GM12878 (cell line): ENCODE results near the gene DDX31. TPM values are rescaled to one million over a fixed set of nuclear protein-coding genes. Genes with fewer than 3 reads are reported as not detected.

Source experiments
- BHLHE40 ChIP-seq, 2 experiments: fragments of 450-650 bp in 1 of 2; IDR thresholded peaks; 2 replicates each; pipeline ENCODE4 v1.6.1; 2011 to 2017; ENCODE audit warnings: low read depth in 2 of 2, borderline replicate concordance in 1 of 2, improper control_type of control experiment in 1 of 2, low read length in 1 of 2, mild to moderate bottlenecking in 1 of 2
- CUX1 ChIP-seq: IDR thresholded peaks from 2 replicates; pipeline ENCODE4 v1.6.1; 2012; ENCODE audit warnings: improper control_type of control experiment, low read depth, low read length; ENCODE audit not compliant: insufficient replicate concordance
- ETV6 ChIP-seq, 2 experiments: fragments of 450-650 bp in 1 of 2; IDR thresholded peaks in 1 of 2; conservative IDR thresholded peaks in 1 of 2; 2 replicates each; pipeline ENCODE4 v1.6.1; 2014; ENCODE audit warnings: antibody characterized with exemption in 1 of 2, borderline replicate concordance in 1 of 2, low read depth in 1 of 2, mild to moderate bottlenecking in 1 of 2, moderate library complexity in 1 of 2
- FOXM1 ChIP-seq: IDR thresholded peaks from 2 replicates; pipeline ENCODE4 v1.6.1; 2012; ENCODE audit warnings: low read depth, mild to moderate bottlenecking, inconsistent platforms, low read length, moderate library complexity
- GATAD2B ChIP-seq: fragments of 450-650 bp; conservative IDR thresholded peaks from 2 replicates; pipeline ENCODE4 v1.6.1; 2017; ENCODE audit warnings: low read depth, mild to moderate bottlenecking, moderate library complexity
- MEF2B ChIP-seq: fragments of 450-650 bp; IDR thresholded peaks from 2 replicates; pipeline ENCODE4 v1.6.1; 2018; ENCODE audit warnings: mild to moderate bottlenecking, moderate library complexity; ENCODE audit not compliant: partially characterized antibody, poor library complexity, severe bottlenecking
- MYB ChIP-seq: fragments of 150-350 bp; IDR thresholded peaks from 2 replicates; pipeline ENCODE4 v1.6.1; 2014; ENCODE audit warnings: mild to moderate bottlenecking, low read depth, low read length, borderline replicate concordance
- NFYB ChIP-seq: IDR thresholded peaks from 2 replicates; pipeline ENCODE4 v1.6.1; 2011; ENCODE audit warnings: low read depth, mild to moderate bottlenecking, low read length, improper control_type of control experiment, moderate library complexity; ENCODE audit not compliant: insufficient read depth
- NR2F1 ChIP-seq: fragments of 450-650 bp; conservative IDR thresholded peaks from 2 replicates; pipeline ENCODE4 v1.6.1; 2017; ENCODE audit warnings: mild to moderate bottlenecking
- NRF1 ChIP-seq: conservative IDR thresholded peaks from 2 replicates; pipeline ENCODE4 v1.6.1; 2011; ENCODE audit warnings: mild to moderate bottlenecking, low read depth, low read length, improper control_type of control experiment
- PAX5 ChIP-seq: IDR thresholded peaks from 2 replicates; pipeline ENCODE4 v1.6.1; 2011; ENCODE audit warnings: low read depth, low read length, borderline replicate concordance
- RBBP5 ChIP-seq: fragments of 200-600 bp; sonication (generic); conservative IDR thresholded peaks from 2 replicates; pipeline ENCODE4 v1.6.1; 2016
- RELB ChIP-seq: fragments of 450-650 bp; IDR thresholded peaks from 2 replicates; pipeline ENCODE4 v1.6.1; 2017; ENCODE audit warnings: low read depth, mild to moderate bottlenecking, moderate library complexity
- SIN3A ChIP-seq: IDR thresholded peaks from 2 replicates; pipeline ENCODE4 v1.6.1; 2012; ENCODE audit warnings: low read depth, low read length, improper control_type of control experiment
- TCF12 ChIP-seq: IDR thresholded peaks from 2 replicates; pipeline ENCODE4 v1.6.1; 2011; ENCODE audit warnings: low read depth, mild to moderate bottlenecking, low read length
- polyA plus RNA-seq, 11 experiments: library from polyadenylated mRNA; depleted of rRNA in 4 of 11; unstranded in 6 of 11; stranded (reverse) in 5 of 11; fragments of >200 nt; fragmentation: Nextera tagmentation in 4 of 11; fragmentation: Illumina TruSeq in 1 of 11; extraction: Ambion mirVana in 4 of 11; extraction: Trizol in 1 of 11; gene quantifications; 1 replicate in 1 of 11; 2 replicates in 10 of 11; pipeline versions ENCODE4 v1.2.1 to v1.2.3, GENCODE V29; 2011 to 2016; ENCODE audit warnings: inconsistent platforms in 2 of 11, missing spikeins in 2 of 11, low read depth in 1 of 11
- total RNA-seq, 4 experiments: library from RNA; depleted of rRNA in 3 of 4; stranded (reverse); fragments of >200 nt in 3 of 4; fragmentation: Illumina TruSeq in 1 of 4; extraction: Trizol in 1 of 4; gene quantifications; 2 replicates each; pipeline versions ENCODE4 v1.2.1 to v1.2.3, GENCODE V29; 2013 to 2021
- TF ChIP-seq, protein P1 (sequence below): fragments of 450-650 bp; IDR thresholded peaks from 2 replicates; pipeline ENCODE4 v1.6.1; 2018; ENCODE audit warnings: borderline replicate concordance, mild to moderate bottlenecking; ENCODE audit not compliant: partially characterized antibody
- TF ChIP-seq, protein P2 (sequence below): IDR thresholded peaks from 2 replicates; pipeline ENCODE4 v1.6.1; 2011; ENCODE audit warnings: borderline replicate concordance, low read depth, mild to moderate bottlenecking, moderate library complexity, mixed read lengths, low read length; ENCODE audit not compliant: insufficient read depth; ENCODE audit errors: extremely low read length

Gene DDX31
- total and polyA plus RNA-seq, 10 of the 15 experiments (the other 5 are each of a cell fraction or from before 2014, with no cell fraction given) = 12.1 to 30.8 (median 20.8) TPM

DNA sequence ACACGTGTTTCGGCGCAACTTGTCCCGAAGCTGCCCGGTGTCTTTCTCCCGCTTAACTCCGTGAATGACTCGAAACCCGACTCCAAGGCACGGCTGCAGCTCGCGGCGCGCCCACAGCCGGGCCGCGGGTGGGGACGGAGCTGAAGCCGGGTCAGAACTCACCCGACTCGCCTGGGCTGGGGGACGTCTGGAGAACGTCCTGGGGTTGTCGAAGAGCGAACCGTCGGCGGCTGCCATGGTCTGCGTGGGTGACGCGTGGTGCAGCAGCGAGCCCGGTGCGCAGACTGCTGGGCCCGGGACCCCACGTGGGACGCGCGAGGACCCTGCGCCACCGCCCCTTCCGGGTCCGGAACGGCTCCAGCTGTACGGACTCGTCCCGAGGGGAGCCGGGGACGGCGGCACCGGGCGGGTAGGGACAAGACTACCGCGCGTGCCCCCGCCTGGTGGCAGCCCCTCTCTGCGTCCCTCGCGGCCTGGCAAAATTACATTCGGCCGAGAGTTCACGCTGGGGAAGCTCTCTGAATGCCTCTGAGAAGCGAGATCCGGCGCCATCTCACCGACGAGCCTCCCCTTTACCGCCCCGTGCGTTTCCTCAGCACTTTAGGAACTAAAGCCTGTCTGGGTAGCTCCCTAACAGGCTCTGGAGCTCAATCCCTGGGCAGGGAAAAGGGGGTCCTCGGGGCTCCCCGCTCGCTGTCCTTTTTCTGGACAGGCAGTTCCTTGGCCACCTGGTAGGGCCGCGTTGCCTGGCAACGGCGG, at the start of gene DDX31 (continued):
- TF ChIP-seq BHLHE40 (IDR thresholded peaks at IDR 0.05; ENCODE audit: borderline replicate concordance in 1 of 2, low read depth in 2 of 2, low read length in 1 of 2) = peak; percentile 22 to 72; a peak in 1 of 4 replicates
- peak; percentile 87; the same call in 1 of the 2 replicates for TF ChIP-seq SIN3A
- 0 out of 2 replicates have a peak, but pooled peaks have one; percentile 13 for TF ChIP-seq NRF1
- peak; percentile 86; the same call in 1 of the 2 replicates for TF ChIP-seq RBBP5
- TF ChIP-seq NFYB = no peak
- TF ChIP-seq MYB = peak; percentile 64
- TF ChIP-seq RELB = peak; percentile 66
- 0 out of 2 replicates have a peak, but pooled peaks have one; percentile 20 for TF ChIP-seq NR2F1
- 0 out of 4 replicates have a peak, but pooled peaks of 1 of the 2 experiments have one; percentile 22 for TF ChIP-seq ETV6 (conservative IDR thresholded peaks at IDR 0.05 in 1 of 2, IDR thresholded peaks at IDR 0.05 in 1 of 2; ENCODE audit: borderline replicate concordance in 1 of 2, low read depth in 1 of 2)
- TF ChIP-seq FOXM1 = no peak
- TF ChIP-seq GATAD2B = peak; percentile 89
- peak; percentile 40 for TF ChIP-seq MEF2B
- TF ChIP-seq, protein P1, sequence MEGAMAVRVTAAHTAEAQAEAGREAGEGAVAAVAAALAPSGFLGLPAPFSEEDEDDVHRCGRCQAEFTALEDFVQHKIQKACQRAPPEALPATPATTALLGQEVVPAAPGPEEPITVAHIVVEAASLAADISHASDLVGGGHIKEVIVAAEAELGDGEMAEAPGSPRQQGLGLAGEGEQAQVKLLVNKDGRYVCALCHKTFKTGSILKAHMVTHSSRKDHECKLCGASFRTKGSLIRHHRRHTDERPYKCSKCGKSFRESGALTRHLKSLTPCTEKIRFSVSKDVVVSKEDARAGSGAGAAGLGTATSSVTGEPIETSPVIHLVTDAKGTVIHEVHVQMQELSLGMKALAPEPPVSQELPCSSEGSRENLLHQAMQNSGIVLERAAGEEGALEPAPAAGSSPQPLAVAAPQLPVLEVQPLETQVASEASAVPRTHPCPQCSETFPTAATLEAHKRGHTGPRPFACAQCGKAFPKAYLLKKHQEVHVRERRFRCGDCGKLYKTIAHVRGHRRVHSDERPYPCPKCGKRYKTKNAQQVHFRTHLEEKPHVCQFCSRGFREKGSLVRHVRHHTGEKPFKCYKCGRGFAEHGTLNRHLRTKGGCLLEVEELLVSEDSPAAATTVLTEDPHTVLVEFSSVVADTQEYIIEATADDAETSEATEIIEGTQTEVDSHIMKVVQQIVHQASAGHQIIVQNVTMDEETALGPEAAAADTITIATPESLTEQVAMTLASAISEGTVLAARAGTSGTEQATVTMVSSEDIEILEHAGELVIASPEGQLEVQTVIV = peak; percentile 60
- TF ChIP-seq, protein P2, sequence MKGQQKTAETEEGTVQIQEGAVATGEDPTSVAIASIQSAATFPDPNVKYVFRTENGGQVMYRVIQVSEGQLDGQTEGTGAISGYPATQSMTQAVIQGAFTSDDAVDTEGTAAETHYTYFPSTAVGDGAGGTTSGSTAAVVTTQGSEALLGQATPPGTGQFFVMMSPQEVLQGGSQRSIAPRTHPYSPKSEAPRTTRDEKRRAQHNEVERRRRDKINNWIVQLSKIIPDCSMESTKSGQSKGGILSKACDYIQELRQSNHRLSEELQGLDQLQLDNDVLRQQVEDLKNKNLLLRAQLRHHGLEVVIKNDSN = peak; percentile 89
- TF ChIP-seq CUX1 = no peak
- TF ChIP-seq PAX5 = no peak
- TF ChIP-seq TCF12 = peak; percentile 42; the same call in 1 of the 2 replicates
